ENCODE data around the gene KCNMB1. TPM values are rescaled to one million over a fixed set of nuclear protein-coding genes. Genes with fewer than 3 reads are reported as not detected.

The KCNMB1 gene
- total and polyA plus RNA-seq, 8 donors = 0.29 to 19.8 (median 5.5) TPM

- DNase-seq = no peak
- Histone ChIP-seq H3K36me3 (no peaks in the 10 kb centered on the region), H3K9me3 (no peaks in the 10 kb centered on the region), H3K27ac (no peak overlapping the region), H3K27me3 (no peaks in the 10 kb centered on the region), H3K4me1 (peaks cover 0 to 23% (median 4%) of the 10 kb centered on the region in 4 donors), H3K4me3 (no peak overlapping the region)
- intact Hi-C loops (cut with DNase I; ENCODE audit: low total_unique reads) = no loop called here
- 88 to 95% (median 91%) methylated on average over 8 of the region's 8 CpGs for WGBS, 5 donors
- no peak for TF ChIP-seq EP300 (IDR thresholded peaks at IDR 0.05)
Measured at GRCh38 chr5:170365011-170365410, 24.2 kb downstream of the KCNMB1 start.

GRCh38 chr5:170363671-170364070, 25.5 kb downstream of the KCNMB1 start:
- 81 to 100% (median 86%) methylated on average over 1 of the region's 1 CpG for WGBS, 5 donors
- no peak for DNase-seq

GRCh38 chr5:170362656-170363055, 26.5 kb downstream of the KCNMB1 start:
- Histone ChIP-seq H3K36me3 (no peaks in the 10 kb centered on the region), H3K4me1 (peaks cover 0 to 34% (median 13%) of the 10 kb centered on the region in 4 donors), H3K27ac (peak overlapping the region in 3 of 5 donors; percentile 28 to 63 (median 38)), H3K4me3 (no peak overlapping the region), H3K9me3 (no peaks in the 10 kb centered on the region), H3K27me3 (no peaks in the 10 kb centered on the region)
- no peak for TF ChIP-seq EP300 (IDR thresholded peaks at IDR 0.05)
- TF ChIP-seq CTCF (IDR thresholded peaks at IDR 0.05) = no peak
- no peak for TF ChIP-seq POLR2AphosphoS5 (IDR thresholded peaks at IDR 0.05)
- no peak for TF ChIP-seq POLR2A (IDR thresholded peaks at IDR 0.05)
- intact Hi-C loops (cut with DNase I; ENCODE audit: low total_unique reads) = no loop called here
- WGBS, 5 donors = 70 to 81% (median 78%) methylated on average over 6 of the region's 6 CpGs
- no peak for DNase-seq

More at GRCh38 chr5:170363671-170364070, 25.5 kb downstream of the KCNMB1 start:
- Histone ChIP-seq H3K27ac (peak overlapping the region in 1 of 5 donors; percentile 38), H3K36me3 (no peaks in the 10 kb centered on the region), H3K4me3 (no peak overlapping the region), H3K4me1 (peaks cover 0 to 28% (median 9%) of the 10 kb centered on the region in 4 donors), H3K9me3 (no peaks in the 10 kb centered on the region), H3K27me3 (no peaks in the 10 kb centered on the region)
- intact Hi-C loops (cut with DNase I; ENCODE audit: low total_unique reads) = no loop called here
- TF ChIP-seq POLR2A (IDR thresholded peaks at IDR 0.05) (no peak), EP300 (IDR thresholded peaks at IDR 0.05) (no peak), POLR2AphosphoS5 (IDR thresholded peaks at IDR 0.05) (no peak)

- Histone ChIP-seq H3K4me3 (no peak overlapping the region), H3K9me3 (no peaks in the 10 kb centered on the region), H3K27ac (peak overlapping the region in 3 of 5 donors; percentile 28 to 63 (median 38)), H3K4me1 (peaks cover 0 to 34% (median 16%) of the 10 kb centered on the region in 4 donors), H3K36me3 (no peaks in the 10 kb centered on the region), H3K27me3 (no peaks in the 10 kb centered on the region)
- WGBS, 5 donors = 77 to 90% (median 78%) methylated on average over 7 of the region's 7 CpGs
- DNase-seq = no peak
- TF ChIP-seq CTCF (IDR thresholded peaks at IDR 0.05) (no peak), EP300 (IDR thresholded peaks at IDR 0.05) (no peak), POLR2A (IDR thresholded peaks at IDR 0.05) (no peak), POLR2AphosphoS5 (IDR thresholded peaks at IDR 0.05) (no peak)
- intact Hi-C loops (cut with DNase I; ENCODE audit: low total_unique reads) = no loop called here
Measured at GRCh38 chr5:170362102-170362501, 27.1 kb downstream of the KCNMB1 start.

GRCh38 chr5:170361616-170362015, 27.6 kb downstream of the KCNMB1 start:
- Histone ChIP-seq H3K27me3 (no peaks in the 10 kb centered on the region), H3K4me3 (no peak overlapping the region), H3K9me3 (no peaks in the 10 kb centered on the region), H3K27ac (peak overlapping the region in 3 of 5 donors; percentile 28 to 63 (median 38)), H3K4me1 (peaks cover 0 to 34% (median 17%) of the 10 kb centered on the region in 4 donors), H3K36me3 (no peaks in the 10 kb centered on the region)
- no peak for TF ChIP-seq CTCF (IDR thresholded peaks at IDR 0.05)
- no peak for TF ChIP-seq POLR2AphosphoS5 (IDR thresholded peaks at IDR 0.05)
- TF ChIP-seq POLR2A (IDR thresholded peaks at IDR 0.05) = no peak
- no peak for TF ChIP-seq EP300 (IDR thresholded peaks at IDR 0.05)
- WGBS, 5 donors = 70 to 81% (median 77%) methylated on average over 5 of the region's 5 CpGs
- DNase-seq = no peak
- intact Hi-C loops (cut with DNase I; ENCODE audit: low total_unique reads) = no loop called here
